Coronary artery (tissue), 2 donors: ENCODE results near the gene ALG11.

Experiments used
- DNase-seq: peaks from one replicate; pipeline ENCODE4 v3.0.0-alpha.2; 2017; ENCODE audit warnings: low spot score
- H3K27ac ChIP-seq, 2 donors: fragments of 200-600 bp; sonication (generic); one replicate each; pipeline ENCODE4 v1.5.1; 2016 to 2019
- H3K4me3 ChIP-seq: fragments of 200-600 bp; sonication (generic); 2 replicates; pipeline ENCODE4 v1.5.1; 2016; ENCODE audit warnings: mild to moderate bottlenecking, moderate library complexity
- CTCF ChIP-seq: fragments of 200-600 bp; sonication (generic); IDR thresholded peaks from one replicate; pipeline ENCODE4 v1.5.1; 2019; ENCODE audit warnings: antibody characterized with exemption

Gene ALG11

DNA sequence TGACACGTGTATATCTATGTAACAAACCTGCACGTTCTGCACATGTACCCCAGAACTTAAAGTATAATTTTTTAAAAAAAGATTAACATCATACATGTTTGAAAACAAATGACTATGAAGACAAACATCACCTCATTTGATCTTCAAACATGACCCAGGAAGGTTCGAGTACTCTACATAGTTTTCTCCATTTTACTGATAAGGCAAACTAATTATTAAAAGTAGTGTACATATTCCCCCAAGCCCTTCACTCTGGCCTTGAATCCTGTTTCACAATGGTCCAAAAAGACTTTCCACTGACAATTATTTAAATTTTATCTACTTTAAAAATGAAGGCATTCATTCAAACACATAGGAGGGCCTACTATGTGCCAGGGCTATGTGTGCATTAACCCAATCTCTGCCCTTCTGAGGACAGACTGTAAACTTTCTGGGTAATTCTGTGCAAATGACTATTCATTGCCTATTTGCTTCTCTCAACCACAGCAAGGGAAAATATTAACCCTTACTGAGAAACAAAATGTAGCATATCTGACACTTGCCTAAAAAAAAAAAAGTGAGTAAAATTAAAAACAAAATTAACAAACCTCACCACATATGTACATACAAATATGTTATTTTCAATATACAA lies 23.1 kb upstream of the ALG11 start:
- no peak overlapping the region for H3K4me3 ChIP-seq
- TF ChIP-seq CTCF, result no peak
- H3K27ac ChIP-seq, result no peak overlapping the region
- DNase-seq, result no peak

- Histone ChIP-seq H3K27ac (no peak overlapping the region), H3K4me3 (no peak overlapping the region)
- TF ChIP-seq CTCF, result no peak
- no peak for DNase-seq
Observed at GRCh38 chr13:51993713-51994112, 18.5 kb upstream of the ALG11 start.

GRCh38 chr13:51995677-51996551 lies 16.3 kb upstream of the ALG11 start:
- H3K4me3 ChIP-seq, result peak overlapping the region; percentile 0
- no peak for DNase-seq
- no peak for TF ChIP-seq CTCF
- H3K27ac ChIP-seq, result no peak overlapping the region

GRCh38 chr13:51996641-51997040 lies 15.6 kb upstream of the ALG11 start:
- TF ChIP-seq CTCF, result no peak
- Histone ChIP-seq H3K4me3 (no peak overlapping the region), H3K27ac (no peak overlapping the region)
- DNase-seq, result no peak

DNA sequence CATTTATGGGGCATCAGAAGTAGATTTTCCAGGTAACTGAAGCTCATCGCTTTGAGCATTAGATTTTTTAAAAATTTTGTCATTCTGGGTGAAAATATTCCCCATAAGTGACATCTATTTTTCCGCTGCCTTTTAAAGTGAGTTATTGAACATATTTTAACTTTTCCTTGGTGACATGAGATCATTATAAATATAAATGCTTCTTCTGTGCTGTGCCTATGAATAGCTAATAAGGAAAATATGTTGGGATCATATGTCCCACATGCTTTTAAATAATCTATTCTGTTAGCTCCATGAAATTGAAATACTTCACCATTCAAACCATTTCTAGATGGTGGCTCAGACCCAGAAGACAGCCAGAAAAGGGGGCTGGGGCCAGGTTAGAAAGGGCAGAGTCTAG lies 15.0 kb upstream of the ALG11 start:
- Histone ChIP-seq H3K4me3 (no peak overlapping the region), H3K27ac (no peak overlapping the region)
- TF ChIP-seq CTCF, result no peak
- no peak for DNase-seq

DNA sequence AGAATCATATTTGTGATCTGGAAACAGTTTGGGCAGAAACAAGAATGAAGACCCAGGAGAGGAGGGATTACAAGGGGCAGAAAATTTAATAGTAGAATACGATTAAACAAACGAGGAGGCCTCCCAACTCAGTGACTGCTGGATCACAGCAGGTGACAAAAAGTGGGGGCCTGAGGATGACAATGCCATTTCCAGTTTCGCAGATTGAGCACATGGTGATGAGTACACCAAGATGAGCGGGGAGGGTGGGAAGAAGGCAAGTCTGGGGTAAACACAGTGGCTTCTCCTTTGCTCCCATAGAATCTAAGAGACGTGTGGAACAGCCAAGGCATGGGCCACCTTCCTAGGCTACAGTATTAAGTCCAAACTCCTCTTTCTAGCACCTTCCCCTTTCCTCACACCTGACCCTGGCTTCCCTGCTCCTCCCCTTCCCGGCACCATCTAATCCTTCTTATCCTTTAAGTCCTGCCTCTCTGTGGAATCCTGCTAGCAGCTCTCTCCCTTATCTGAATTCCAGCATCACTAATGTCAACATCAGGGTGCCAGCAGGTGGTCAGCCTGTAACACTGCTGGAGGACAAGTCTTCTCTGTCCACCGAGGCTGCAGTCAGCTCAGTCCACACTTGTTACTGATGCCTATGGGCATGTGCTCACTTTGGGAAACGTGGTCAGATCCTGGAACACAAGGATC lies 14.4 kb upstream of the ALG11 start:
- no peak for DNase-seq
- no peak overlapping the region for H3K27ac ChIP-seq
- no peak for TF ChIP-seq CTCF
- no peak overlapping the region for H3K4me3 ChIP-seq
